K562 (cell line): Measurements from ENCODE around the gene KAZN. TPM values are rescaled to one million over a fixed set of nuclear protein-coding genes. Genes with fewer than 3 reads are reported as not detected.
A peak's percentile ranks its signal among the peaks of the same experiment; 100 is the strongest.

Source experiments
- ARID1B ChIP-seq: fragments of 450-650 bp; IDR thresholded peaks from 2 replicates; pipeline ENCODE4 v1.6.1; 2016; ENCODE audit warnings: antibody characterized with exemption, mild to moderate bottlenecking, inconsistent platforms
- ATF1 ChIP-seq, 2 experiments: fragments of 450-650 bp in 1 of 2; IDR thresholded peaks; 2 replicates each; pipeline ENCODE4 v1.6.1; 2016; ENCODE audit warnings: missing compliant biosample characterization in 1 of 2, missing genetic modification characterization in 1 of 2
- CCAR2 ChIP-seq: fragments of 200-400 bp; formaldehyde crosslinking; IDR thresholded peaks from 2 replicates; pipeline ENCODE4 v1.6.1; 2017; ENCODE audit warnings: mild to moderate bottlenecking, low read depth, low read length
- CSDE1 ChIP-seq, 2 experiments: fragments of 450-650 bp; IDR thresholded peaks; 2 replicates each; pipeline ENCODE4 v1.6.1; 2016; ENCODE audit warnings: mild to moderate bottlenecking in 1 of 2
- CXXC5 ChIP-seq: fragments of 250-450 bp; sonication (Bioruptor Pico); IDR thresholded peaks from 2 replicates; pipeline ENCODE4 v1.8.0; 2022; ENCODE audit warnings: inconsistent platforms, mild to moderate bottlenecking, moderate library complexity
- EWSR1 ChIP-seq: fragments of 450-650 bp; IDR thresholded peaks from 2 replicates; pipeline ENCODE4 v1.6.1; 2018; ENCODE audit warnings: borderline replicate concordance, mild to moderate bottlenecking, low read depth, moderate library complexity; ENCODE audit not compliant: partially characterized antibody
- FOXJ2 ChIP-seq: fragments of 200-800 bp; sonication (Bioruptor generic); IDR thresholded peaks from 2 replicates; pipeline ENCODE4 v1.6.1; 2016; ENCODE audit warnings: missing genetic modification characterization, missing compliant biosample characterization
- GTF2A2 ChIP-seq: IDR thresholded peaks from 2 replicates; pipeline ENCODE4 v1.6.1; 2016; ENCODE audit warnings: mild to moderate bottlenecking, missing genetic modification characterization, missing compliant biosample characterization
- LCOR ChIP-seq: sonication (generic); formaldehyde crosslinking; IDR thresholded peaks from 2 replicates; pipeline ENCODE4 v1.8.0; 2022; ENCODE audit warnings: mild to moderate bottlenecking, missing genetic modification reagents
- MNT ChIP-seq, 2 experiments: fragments of 450-650 bp; conservative IDR thresholded peaks; 2 replicates each; pipeline ENCODE4 v1.6.1; 2017; ENCODE audit warnings: mild to moderate bottlenecking in 2 of 2, moderate library complexity in 2 of 2
- MTA2 ChIP-seq: fragments of 450-650 bp; IDR thresholded peaks from 2 replicates; pipeline ENCODE4 v1.6.1; 2016; ENCODE audit warnings: low read depth
- NFIX ChIP-seq: fragments of 250-450 bp; sonication (Bioruptor Pico); IDR thresholded peaks from 2 replicates; pipeline ENCODE4 v1.4.0; 2020; ENCODE audit warnings: low read depth, mild to moderate bottlenecking, moderate library complexity
- NKRF ChIP-seq: fragments of 450-650 bp; IDR thresholded peaks from 2 replicates; pipeline ENCODE4 v1.6.1; 2016; ENCODE audit warnings: borderline replicate concordance
- POLR2A ChIP-seq: fragments of 450-650 bp; conservative IDR thresholded peaks from 2 replicates; pipeline ENCODE4 v1.6.1; 2016
- SMAD4 ChIP-seq: fragments of 250-450 bp; sonication (Bioruptor Pico); conservative IDR thresholded peaks from 2 replicates; pipeline ENCODE4 v1.8.0; 2021; ENCODE audit warnings: inconsistent platforms, mild to moderate bottlenecking, moderate library complexity
- SMARCB1 ChIP-seq: IDR thresholded peaks from 2 replicates; pipeline ENCODE4 v1.6.1; 2011; ENCODE audit warnings: improper control_type of control experiment, low read depth; ENCODE audit not compliant: insufficient read length
- TGIF2 ChIP-seq: sonication (generic); formaldehyde crosslinking; IDR thresholded peaks from 2 replicates; pipeline ENCODE4 v1.8.1; 2022; ENCODE audit warnings: mild to moderate bottlenecking, missing genetic modification reagents, moderate library complexity
- THRAP3 ChIP-seq: fragments of 450-650 bp; IDR thresholded peaks from 2 replicates; pipeline ENCODE4 v1.6.1; 2016; ENCODE audit warnings: mild to moderate bottlenecking, inconsistent platforms, borderline replicate concordance
- ZC3H4 ChIP-seq: sonication (generic); formaldehyde crosslinking; IDR thresholded peaks from 2 replicates; pipeline ENCODE4 v1.9.0; 2021; ENCODE audit warnings: missing genetic modification reagents, borderline replicate concordance
- ZFP36 ChIP-seq: fragments of 150-350 bp; IDR thresholded peaks from 2 replicates; pipeline ENCODE4 v1.6.1; 2018; ENCODE audit warnings: low read length, low read depth; ENCODE audit not compliant: partially characterized antibody
- ZNF41 ChIP-seq: fragments of 250-450 bp; sonication (Bioruptor Pico); conservative IDR thresholded peaks from 2 replicates; pipeline ENCODE4 v1.4.0; 2020; ENCODE audit warnings: mild to moderate bottlenecking
- ZNF431 ChIP-seq: sonication (generic); formaldehyde crosslinking; IDR thresholded peaks from 2 replicates; pipeline ENCODE4 v1.8.0; 2022; ENCODE audit warnings: mild to moderate bottlenecking, missing genetic modification reagents
- ZNF511 ChIP-seq: sonication (generic); formaldehyde crosslinking; IDR thresholded peaks from 2 replicates; pipeline ENCODE4 v1.8.0; 2022; ENCODE audit warnings: mild to moderate bottlenecking, missing genetic modification reagents
- polyA plus RNA-seq, 8 experiments: library from polyadenylated mRNA; depleted of rRNA in 4 of 8; stranded (reverse) in 5 of 8; unstranded in 3 of 8; fragments of >200 nt; fragmentation: Nextera tagmentation in 2 of 8; fragmentation: Illumina TruSeq in 1 of 8; extraction: Ambion mirVana in 2 of 8; extraction: Trizol in 1 of 8; gene quantifications; 2 replicates each; pipeline versions ENCODE4 v1.2.1 to v1.2.3, GENCODE V29; 2011 to 2014; ENCODE audit warnings: inconsistent platforms in 1 of 8, missing spikeins in 1 of 8
- total RNA-seq, 7 experiments: library from RNA; depleted of rRNA in 6 of 7; stranded (reverse); fragments of >200 nt in 6 of 7; fragmentation: Illumina TruSeq in 2 of 7; extraction: Trizol in 2 of 7; gene quantifications; 2 replicates each; pipeline versions ENCODE4 v1.2.1 to v1.2.3, GENCODE V29; 2011 to 2021; ENCODE audit warnings: low replicate concordance in 1 of 7
- TF ChIP-seq, protein P1 (sequence below): sonication (generic); formaldehyde crosslinking; IDR thresholded peaks from 2 replicates; pipeline ENCODE4 v1.8.0; 2022; ENCODE audit warnings: mild to moderate bottlenecking, missing genetic modification reagents
- TF ChIP-seq, protein P2 (sequence below), 2 experiments: fragments of 450-650 bp; IDR thresholded peaks; 2 replicates each; pipeline ENCODE4 v1.6.1; 2016

The KAZN gene
- total and polyA plus RNA-seq, 9 of the 15 experiments (the other 6 are each of a cell fraction or from before 2014, with no cell fraction given): 2.1 to 21.6 (median 5.4) TPM

DNA sequence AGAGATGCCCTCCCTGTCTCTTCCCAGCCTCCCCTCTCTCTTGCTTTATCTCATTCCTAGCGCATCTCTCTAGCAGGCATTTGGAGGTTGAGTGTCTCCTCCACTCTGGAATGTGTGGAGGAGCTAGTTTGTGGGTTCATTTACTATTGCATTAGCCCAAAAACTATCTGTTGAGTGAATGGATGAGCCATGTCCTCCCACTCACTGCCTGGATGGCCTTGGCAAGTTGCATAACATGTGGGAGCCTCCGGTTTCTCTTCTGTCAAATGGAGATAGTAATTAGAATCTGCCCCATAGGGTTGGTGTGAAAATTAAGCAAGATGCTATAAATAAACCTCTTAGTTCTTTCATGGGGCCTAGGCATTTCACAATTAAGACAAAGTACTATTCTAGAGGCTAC, 181.8 kb downstream of the KAZN start (continued):
- TF ChIP-seq, protein P1, sequence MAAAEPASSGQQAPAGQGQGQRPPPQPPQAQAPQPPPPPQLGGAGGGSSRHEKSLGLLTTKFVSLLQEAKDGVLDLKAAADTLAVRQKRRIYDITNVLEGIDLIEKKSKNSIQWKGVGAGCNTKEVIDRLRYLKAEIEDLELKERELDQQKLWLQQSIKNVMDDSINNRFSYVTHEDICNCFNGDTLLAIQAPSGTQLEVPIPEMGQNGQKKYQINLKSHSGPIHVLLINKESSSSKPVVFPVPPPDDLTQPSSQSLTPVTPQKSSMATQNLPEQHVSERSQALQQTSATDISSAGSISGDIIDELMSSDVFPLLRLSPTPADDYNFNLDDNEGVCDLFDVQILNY: no peak
- TF ChIP-seq EWSR1 (no peak), CCAR2 (no peak), THRAP3 (no peak), GTF2A2 (no peak), LCOR (CRISPR knock-in tag) (peak; percentile 98), CXXC5 (CRISPR knock-in tag) (no peak), CSDE1 (IDR thresholded peaks at IDR 0.05) (no peak), MNT (conservative IDR thresholded peaks at IDR 0.05) (peak in 1 of 2 experiments; percentile 41; a peak in 1 of 4 replicates), MTA2 (no peak), TGIF2 (CRISPR knock-in tag) (no peak), SMAD4 (CRISPR knock-in tag) (peak; percentile 74; the same call in 1 of the 2 replicates), ZC3H4 (CRISPR knock-in tag) (no peak), ZFP36 (no peak), ZNF431 (no peak), NFIX (CRISPR knock-in tag) (no peak), ATF1 (CRISPR knock-in tag; IDR thresholded peaks at IDR 0.05) (no peak), ATF1 (tag; IDR thresholded peaks at IDR 0.05) (no peak; the same call in 1 of the 2 replicates), POLR2A (no peak), ARID1B (peak; percentile 80), ZNF41 (no peak), SMARCB1 (no peak), FOXJ2 (no peak), ZNF511 (no peak), NKRF (no peak)
- TF ChIP-seq, protein P2, sequence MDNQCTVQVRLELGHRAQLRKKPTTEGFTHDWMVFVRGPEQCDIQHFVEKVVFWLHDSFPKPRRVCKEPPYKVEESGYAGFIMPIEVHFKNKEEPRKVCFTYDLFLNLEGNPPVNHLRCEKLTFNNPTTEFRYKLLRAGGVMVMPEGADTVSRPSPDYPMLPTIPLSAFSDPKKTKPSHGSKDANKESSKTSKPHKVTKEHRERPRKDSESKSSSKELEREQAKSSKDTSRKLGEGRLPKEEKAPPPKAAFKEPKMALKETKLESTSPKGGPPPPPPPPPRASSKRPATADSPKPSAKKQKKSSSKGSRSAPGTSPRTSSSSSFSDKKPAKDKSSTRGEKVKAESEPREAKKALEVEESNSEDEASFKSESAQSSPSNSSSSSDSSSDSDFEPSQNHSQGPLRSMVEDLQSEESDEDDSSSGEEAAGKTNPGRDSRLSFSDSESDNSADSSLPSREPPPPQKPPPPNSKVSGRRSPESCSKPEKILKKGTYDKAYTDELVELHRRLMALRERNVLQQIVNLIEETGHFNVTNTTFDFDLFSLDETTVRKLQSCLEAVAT (IDR thresholded peaks at IDR 0.05): no peak
